Stimulated activated naive CD8-positive, alpha-beta T cell treated with anti-CD3 and anti-CD28 coated beads, Interleukin-15, amount 100 ng/mL, for 72 hours (primary cell): ENCODE results near the gene LONP2.
"Not testable (repeated sequence)": the region's sequence is repeated elsewhere in the genome, so short reads cannot be mapped to it uniquely, and the experiment has no call there.

Experiments used
- ATAC-seq: fragments of 150-1000 bp; cut with Tn5 transposase; 2 replicates; pipeline ENCODE4 v1.10.0; 2021; ENCODE audit warnings: mild to moderate bottlenecking, moderate library complexity
- DNase-seq, 2 donors: peaks; one replicate each; pipeline ENCODE4 v3.0.0; 2021 to 2022
- H3K27ac Mint-ChIP-seq, 2 donors: one replicate each; pipeline ENCODE4 v1.8.0; 2022; ENCODE audit warnings: mild to moderate bottlenecking in 2 of 2, mixed read lengths in 2 of 2, moderate library complexity in 2 of 2
- H3K27me3 Mint-ChIP-seq: one replicate; pipeline ENCODE4 v1.8.0; 2022; ENCODE audit warnings: mixed read lengths
- H3K4me1 Mint-ChIP-seq: one replicate; pipeline ENCODE4 v1.8.0; 2022; ENCODE audit warnings: mild to moderate bottlenecking, mixed read lengths
- H3K4me3 Mint-ChIP-seq, 2 donors: one replicate each; pipeline ENCODE4 v1.8.0; 2022; ENCODE audit warnings: mild to moderate bottlenecking in 2 of 2, mixed read lengths in 2 of 2, moderate library complexity in 1 of 2
- H3K9me3 Mint-ChIP-seq, 2 donors: one replicate each; pipeline ENCODE4 v1.8.0; 2022; ENCODE audit warnings: mixed read lengths in 2 of 2

LONP2 gene

DNA sequence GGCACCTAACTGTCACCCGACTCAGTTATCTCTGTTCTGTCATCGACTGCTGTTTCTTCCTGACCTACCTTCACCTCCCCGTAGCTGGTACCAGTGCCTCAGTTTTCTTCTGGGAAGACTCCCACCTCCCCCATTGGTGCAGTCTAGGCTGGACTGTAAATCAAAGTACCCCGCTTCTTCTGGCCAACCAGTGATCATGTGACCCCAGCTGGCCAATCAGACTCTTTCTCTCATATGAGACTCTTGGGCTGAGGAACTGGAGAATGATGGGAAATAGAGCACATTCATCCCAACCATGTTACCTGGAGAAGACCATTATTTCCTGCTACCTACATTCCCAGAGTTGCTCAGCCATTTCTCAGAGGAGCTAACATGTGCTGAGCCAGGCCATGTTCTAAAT, 20.6 kb upstream of the LONP2 start:
- Mint-ChIP-seq H3K4me1 (no peaks in the 10 kb centered on the region), H3K27ac (no peak overlapping the region), H3K9me3 (peaks cover 0 to 5% of the 10 kb centered on the region in 2 donors), H3K27me3 (no peaks in the 10 kb centered on the region), H3K4me3 (no peak overlapping the region)
- ATAC-seq (no peak), DNase-seq (no peak)

GRCh38 chr16:48225456-48225855, 18.6 kb upstream of the LONP2 start:
- Mint-ChIP-seq H3K9me3 (no peaks in the 10 kb centered on the region), H3K27me3 (peaks cover 10% of the 10 kb centered on the region), H3K27ac (no peak overlapping the region), H3K4me3 (no peak overlapping the region), H3K4me1 (no peaks in the 10 kb centered on the region)
- ATAC-seq (no peak), DNase-seq (no peak)

DNA sequence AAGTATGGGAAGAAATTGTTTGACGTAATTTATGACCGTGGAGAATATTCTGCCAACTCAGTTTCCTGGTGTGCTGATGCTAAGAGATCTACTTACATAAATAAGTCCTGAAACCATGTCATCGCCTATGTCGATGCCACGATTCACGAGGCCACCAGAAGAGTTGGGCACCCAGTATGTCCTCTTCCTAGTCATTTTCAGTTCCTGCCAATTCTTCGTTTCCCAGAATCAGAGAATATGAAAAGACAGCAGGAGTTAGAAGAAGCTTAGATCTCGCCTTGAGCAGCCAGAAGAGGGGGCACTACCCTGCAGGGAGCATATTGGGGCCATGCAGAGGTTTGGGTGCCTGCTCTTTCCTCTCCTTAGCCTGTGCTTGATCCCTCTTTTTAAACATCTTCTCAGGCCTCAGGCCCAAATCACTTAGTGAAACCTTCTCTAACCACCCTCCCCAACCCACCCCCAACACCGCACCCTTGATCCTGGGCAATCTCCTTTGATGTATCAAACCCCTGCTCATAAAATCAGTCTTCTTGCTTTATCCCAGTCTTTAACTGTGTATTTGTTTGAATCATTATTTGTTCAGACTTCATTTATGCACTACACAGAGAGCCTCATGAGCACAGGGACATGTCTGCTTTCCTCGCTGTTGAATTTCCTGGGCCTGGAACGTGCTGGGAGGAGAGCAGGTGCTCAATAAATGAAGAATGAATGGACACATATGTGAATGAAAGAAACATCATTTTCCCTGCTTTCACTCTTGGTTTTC, 12.2 kb upstream of the LONP2 start:
- peaks cover 20% of the 10 kb centered on the region for H3K4me1 Mint-ChIP-seq
- H3K9me3 Mint-ChIP-seq = no peaks in the 10 kb centered on the region
- DNase-seq (peak; percentile 34 to 56), ATAC-seq (peak; percentile 86)
- peaks cover 10% of the 10 kb centered on the region for H3K27me3 Mint-ChIP-seq
- H3K27ac Mint-ChIP-seq = peak overlapping the region; percentile 77 to 85
- peak overlapping the region; percentile 7 to 50 for H3K4me3 Mint-ChIP-seq

- Mint-ChIP-seq H3K4me3 (peak overlapping the region; percentile 7 to 50), H3K9me3 (no peaks in the 10 kb centered on the region), H3K27me3 (peaks cover 10% of the 10 kb centered on the region), H3K27ac (peak overlapping the region; percentile 27 to 85), H3K4me1 (peaks cover 20% of the 10 kb centered on the region)
- DNase-seq = no peak
- peak; percentile 72 for ATAC-seq
Observed at GRCh38 chr16:48232493-48233040, 11.5 kb upstream of the LONP2 start.

- H3K27ac Mint-ChIP-seq = no peak overlapping the region
- H3K4me3 Mint-ChIP-seq = no peak overlapping the region
Observed at GRCh38 chr16:48234630-48235029, 9.5 kb upstream of the LONP2 start.

DNA sequence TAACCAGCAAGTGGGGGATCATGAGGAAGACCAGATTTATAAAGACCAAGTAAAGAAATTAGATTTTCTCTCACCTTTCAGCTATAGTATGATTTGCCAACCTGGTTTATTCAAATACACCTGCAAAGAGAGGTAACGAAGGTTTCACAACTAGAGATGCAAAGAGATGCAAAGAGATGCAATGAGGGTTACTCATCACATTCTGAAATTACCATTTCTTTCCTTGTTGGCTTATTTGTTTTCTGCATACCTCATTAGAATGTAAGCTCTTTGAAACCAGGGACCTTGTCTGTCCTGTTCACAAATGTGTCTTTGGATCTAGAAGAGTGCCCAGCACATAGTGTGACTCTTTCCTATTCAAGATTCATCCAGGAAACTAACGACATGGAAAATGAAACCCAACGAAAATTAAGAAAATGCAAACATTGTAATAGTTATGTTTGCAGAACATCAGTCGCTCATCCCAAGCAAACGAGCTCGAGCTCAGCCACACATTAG, 9.0 kb upstream of the LONP2 start:
- Mint-ChIP-seq H3K9me3 (peaks cover 2 to 6% of the 10 kb centered on the region in 2 donors), H3K27me3 (peaks cover 3% of the 10 kb centered on the region), H3K27ac (no peak overlapping the region), H3K4me1 (peaks cover 20% of the 10 kb centered on the region), H3K4me3 (no peak overlapping the region)
- DNase-seq (no peak), ATAC-seq (no peak)

More at GRCh38 chr16:48234630-48235029, 9.5 kb upstream of the LONP2 start:
- peaks cover 20% of the 10 kb centered on the region for H3K4me1 Mint-ChIP-seq
- no peak for DNase-seq
- peaks cover 0 to 2% of the 10 kb centered on the region in 2 donors for H3K9me3 Mint-ChIP-seq
- no peak for ATAC-seq
- H3K27me3 Mint-ChIP-seq = peaks cover 8% of the 10 kb centered on the region

DNA sequence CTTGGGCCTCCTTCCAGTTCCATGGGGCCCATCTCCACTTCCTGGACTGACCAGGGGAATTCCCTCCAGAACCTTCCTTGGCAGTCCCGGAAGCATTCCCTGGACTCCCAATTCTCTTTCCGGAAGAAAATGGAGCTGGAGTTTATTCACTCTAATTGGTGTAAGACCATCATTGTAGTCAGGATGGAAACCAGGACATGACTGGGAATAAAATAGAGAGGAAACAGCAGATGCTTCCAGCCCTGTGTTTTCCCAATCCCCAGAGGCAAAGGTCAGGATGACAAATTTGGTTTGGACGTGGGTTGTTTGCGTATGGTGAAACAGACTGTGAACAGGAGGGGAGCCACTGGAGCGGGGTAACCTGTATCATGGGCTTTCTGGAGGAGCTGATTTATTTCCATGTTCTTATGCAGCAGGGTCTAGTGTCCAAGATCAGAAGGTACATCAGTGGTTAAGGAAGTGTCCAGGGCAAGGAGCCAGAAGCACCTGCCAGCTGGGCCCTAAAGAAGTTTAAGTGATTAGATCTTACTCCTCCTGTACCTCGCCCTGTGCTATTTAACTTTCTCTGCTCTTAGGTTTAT, 8.5 kb upstream of the LONP2 start:
- Mint-ChIP-seq H3K4me3 (no peak overlapping the region), H3K27ac (no peak overlapping the region), H3K9me3 (peaks cover 4 to 8% of the 10 kb centered on the region in 2 donors), H3K4me1 (peaks cover 20% of the 10 kb centered on the region), H3K27me3 (no peaks in the 10 kb centered on the region)
- no peak for DNase-seq
- no peak for ATAC-seq

DNA sequence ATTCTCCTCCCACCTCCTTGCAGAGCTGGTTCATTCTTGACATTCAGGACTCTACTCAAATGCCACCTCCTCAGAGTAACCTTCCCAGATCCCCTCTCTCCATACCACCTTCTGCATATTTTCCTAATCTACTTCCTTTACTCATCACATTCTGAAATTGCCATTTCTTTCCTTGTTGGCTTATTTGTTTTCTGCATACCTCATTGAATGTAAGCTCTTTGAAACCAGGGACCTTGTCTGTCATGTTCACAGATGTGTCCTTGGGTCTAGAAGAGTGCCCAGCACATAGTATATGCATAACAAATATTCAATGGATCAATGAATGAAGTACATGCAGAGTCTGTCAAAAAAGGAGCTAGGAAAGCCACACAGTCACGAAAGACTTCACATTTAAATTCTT, 7.8 kb upstream of the LONP2 start:
- DNase-seq (no peak), ATAC-seq (no peak)
- no peak overlapping the region for H3K27ac Mint-ChIP-seq
- peaks cover 4 to 8% of the 10 kb centered on the region in 2 donors for H3K9me3 Mint-ChIP-seq
- no peaks in the 10 kb centered on the region for H3K27me3 Mint-ChIP-seq
- peaks cover 18% of the 10 kb centered on the region for H3K4me1 Mint-ChIP-seq
- no peak overlapping the region for H3K4me3 Mint-ChIP-seq

GRCh38 chr16:48240147-48240546, 4.0 kb upstream of the LONP2 start:
- ATAC-seq, H3K27me3 Mint-ChIP-seq, H3K9me3 Mint-ChIP-seq, H3K27ac Mint-ChIP-seq, H3K4me3 Mint-ChIP-seq, H3K4me1 Mint-ChIP-seq, DNase-seq: not testable (repeated sequence)

DNA sequence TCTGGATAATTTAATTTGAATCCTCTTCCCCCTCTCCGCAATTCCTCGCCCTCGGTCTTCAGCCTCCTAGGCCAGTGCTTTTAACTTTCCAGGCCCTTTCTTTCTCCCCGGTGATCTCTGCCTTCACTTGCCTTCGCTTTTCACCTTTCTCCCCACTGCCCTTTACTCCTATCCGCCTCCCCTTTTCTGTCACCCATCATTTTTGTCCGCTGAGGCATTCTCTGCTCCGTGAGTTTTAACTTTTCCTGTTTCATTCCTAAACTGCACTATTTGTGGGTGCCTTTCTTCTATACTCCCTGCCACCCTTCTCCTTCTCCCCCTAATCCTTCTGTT, 729 bp downstream of the LONP2 start:
- Mint-ChIP-seq H3K4me3 (peak overlapping the region; percentile 92 to 99), H3K4me1 (peaks cover 25% of the 10 kb centered on the region), H3K27ac (peak overlapping the region; percentile 93 to 98), H3K9me3 (peaks cover 4% of the 10 kb centered on the region in 2 donors), H3K27me3 (no peaks in the 10 kb centered on the region)
- no peak for ATAC-seq
- no peak for DNase-seq

- ATAC-seq (no peak), DNase-seq (no peak)
- H3K27me3 Mint-ChIP-seq = no peaks in the 10 kb centered on the region
- H3K27ac Mint-ChIP-seq = no peak overlapping the region
- no peaks in the 10 kb centered on the region for H3K9me3 Mint-ChIP-seq
- H3K4me3 Mint-ChIP-seq = peak overlapping the region; percentile 11 to 49
- H3K4me1 Mint-ChIP-seq = peaks cover 31% of the 10 kb centered on the region
Observed at GRCh38 chr16:48246066-48246465, 2.0 kb downstream of the LONP2 start.

DNA sequence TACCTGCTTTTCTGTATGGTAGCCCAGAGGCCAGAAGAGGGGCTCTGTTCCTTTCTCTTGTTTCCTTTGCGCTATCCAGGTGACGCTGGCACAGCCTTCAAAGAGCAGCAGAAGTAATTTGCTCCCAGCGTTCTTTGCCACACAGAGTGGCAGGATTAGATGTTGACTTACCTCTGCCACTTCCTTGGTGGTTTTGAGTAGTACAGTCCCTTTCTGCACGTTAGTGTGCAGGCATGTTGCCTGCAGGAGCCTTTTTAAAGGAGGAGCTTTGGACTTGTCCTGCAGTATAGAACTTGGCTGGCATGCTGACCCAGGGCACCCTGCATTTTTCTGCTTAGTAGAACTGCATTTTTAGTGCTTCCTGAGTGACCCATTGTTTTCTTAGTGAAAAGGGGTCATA, 3.2 kb downstream of the LONP2 start, which contains the start of gene ABCC11:
Gene ABCC11 (minus strand): TSS at position 229 of the 400 bp plus-strand sequence. CDS start 15,618 bp downstream, outside the sequence.
- Mint-ChIP-seq H3K27me3 (no peaks in the 10 kb centered on the region), H3K4me1 (peaks cover 35% of the 10 kb centered on the region), H3K27ac (no peak within 1 kb of the TSS), H3K9me3 (no peaks in the 10 kb centered on the region), H3K4me3 (peak within 1 kb of the TSS in 1 of 2 donors; percentile 49)
- ATAC-seq (no peak), DNase-seq (no peak)

GRCh38 chr16:48250520-48251278, 6.6 kb downstream of the LONP2 start:
- no peak for DNase-seq
- H3K27me3 Mint-ChIP-seq = no peaks in the 10 kb centered on the region
- no peaks in the 10 kb centered on the region for H3K9me3 Mint-ChIP-seq
- no peak for ATAC-seq
- H3K27ac Mint-ChIP-seq = no peak overlapping the region
- H3K4me1 Mint-ChIP-seq = peaks cover 35% of the 10 kb centered on the region
- H3K4me3 Mint-ChIP-seq = no peak overlapping the region

GRCh38 chr16:48252013-48252412, 7.9 kb downstream of the LONP2 start:
- Mint-ChIP-seq H3K4me1 (peaks cover 23% of the 10 kb centered on the region), H3K27me3 (no peaks in the 10 kb centered on the region), H3K4me3 (no peak overlapping the region), H3K9me3 (no peaks in the 10 kb centered on the region), H3K27ac (no peak overlapping the region)
- no peak for ATAC-seq
- DNase-seq = no peak

DNA sequence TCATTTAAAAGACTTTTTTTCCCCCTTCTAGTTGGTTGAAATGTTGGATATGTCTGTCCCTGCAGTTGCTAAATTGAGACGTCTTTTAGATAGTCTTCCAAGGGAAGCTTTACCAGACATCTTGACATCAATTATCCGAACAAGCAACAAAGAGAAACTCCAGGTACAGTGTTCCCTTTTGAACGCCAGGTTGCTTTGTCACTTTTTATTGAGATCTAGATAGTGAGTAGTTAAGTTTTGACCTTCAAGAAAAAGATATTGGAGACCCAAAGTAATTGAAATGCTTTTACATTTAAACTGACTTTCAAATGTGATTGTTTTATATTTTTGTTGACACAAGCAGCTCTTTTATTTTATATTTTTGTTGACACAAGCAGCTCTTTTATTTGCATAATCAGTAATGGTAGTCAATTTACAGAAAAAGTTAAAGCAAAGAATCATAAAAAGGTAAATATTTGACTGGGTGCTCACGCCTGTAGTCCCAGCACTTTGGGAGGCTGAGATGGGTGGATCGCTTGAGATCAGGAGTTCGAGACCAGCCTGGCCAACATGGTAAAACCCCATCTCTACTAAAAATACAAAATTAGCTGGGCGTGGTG, 12.6 kb downstream of the LONP2 start:
- Mint-ChIP-seq H3K27ac (no peak overlapping the region), H3K4me1 (peaks cover 6% of the 10 kb centered on the region), H3K9me3 (no peaks in the 10 kb centered on the region), H3K27me3 (no peaks in the 10 kb centered on the region), H3K4me3 (no peak overlapping the region)
- no peak for DNase-seq
- no peak for ATAC-seq
